ACC112 (cell line): Measurements from ENCODE around the gene TMEM187.
A peak's percentile ranks its signal among the peaks of the same experiment; 100 is the strongest.

Experiments
- H2AFZ ChIP-seq: fragments of 200-600 bp; sonication (generic); one replicate; pipeline ENCODE4 v1.6.0; 2017; ENCODE audit warnings: antibody characterized with exemption, low read length; ENCODE audit not compliant: unreplicated experiment
- H3K27ac ChIP-seq: fragments of 200-600 bp; sonication (generic); 2 replicates; pipeline ENCODE4 v1.5.1; 2014; ENCODE audit warnings: low read depth, mild to moderate bottlenecking, antibody characterized with exemption, low read length, moderate library complexity
- H3K27me3 ChIP-seq: fragments of 200-600 bp; sonication (generic); 2 replicates; pipeline ENCODE4 v1.6.1; 2014; ENCODE audit warnings: mild to moderate bottlenecking, antibody characterized with exemption, low read length, moderate library complexity, mixed read lengths; ENCODE audit not compliant: insufficient read depth
- H3K36me3 ChIP-seq: fragments of 200-600 bp; sonication (generic); 2 replicates; pipeline ENCODE4 v1.6.1; 2016; ENCODE audit warnings: mild to moderate bottlenecking, antibody characterized with exemption, low read length, moderate library complexity, mixed read lengths; ENCODE audit not compliant: insufficient read depth
- H3K4me1 ChIP-seq: fragments of 200-600 bp; sonication (generic); one replicate; pipeline ENCODE4 v1.6.1; 2016; ENCODE audit warnings: low read length, mixed read lengths; ENCODE audit not compliant: insufficient read depth, unreplicated experiment, control insufficient read depth
- H3K4me3 ChIP-seq: fragments of 200-600 bp; sonication (generic); 2 replicates; pipeline ENCODE4 v1.5.1; 2014; ENCODE audit warnings: mild to moderate bottlenecking, low read depth, low read length
- H3K79me2 ChIP-seq: fragments of 200-600 bp; sonication (generic); one replicate; pipeline ENCODE4 v1.6.0; 2016; ENCODE audit warnings: low read length; ENCODE audit not compliant: control insufficient read depth, unreplicated experiment, insufficient read depth

The TMEM187 gene

GRCh38 chrX:153957224-153957623 is 15.3 kb upstream of the TMEM187 start:
- Histone ChIP-seq H3K27ac (no peak overlapping the region), H3K79me2 (no peaks in the 10 kb centered on the region), H3K36me3 (no peaks in the 10 kb centered on the region), H3K4me1 (no peaks in the 10 kb centered on the region), H2AFZ (no peak overlapping the region), H3K4me3 (no peak overlapping the region), H3K27me3 (no peaks in the 10 kb centered on the region)

- Histone ChIP-seq H3K4me3 (no peak overlapping the region), H3K79me2 (no peaks in the 10 kb centered on the region), H3K27me3 (no peaks in the 10 kb centered on the region), H3K4me1 (no peaks in the 10 kb centered on the region), H3K27ac (no peak overlapping the region), H2AFZ (no peak overlapping the region), H3K36me3 (no peaks in the 10 kb centered on the region)
Observed at GRCh38 chrX:153958605-153959004, 13.9 kb upstream of the TMEM187 start.

DNA sequence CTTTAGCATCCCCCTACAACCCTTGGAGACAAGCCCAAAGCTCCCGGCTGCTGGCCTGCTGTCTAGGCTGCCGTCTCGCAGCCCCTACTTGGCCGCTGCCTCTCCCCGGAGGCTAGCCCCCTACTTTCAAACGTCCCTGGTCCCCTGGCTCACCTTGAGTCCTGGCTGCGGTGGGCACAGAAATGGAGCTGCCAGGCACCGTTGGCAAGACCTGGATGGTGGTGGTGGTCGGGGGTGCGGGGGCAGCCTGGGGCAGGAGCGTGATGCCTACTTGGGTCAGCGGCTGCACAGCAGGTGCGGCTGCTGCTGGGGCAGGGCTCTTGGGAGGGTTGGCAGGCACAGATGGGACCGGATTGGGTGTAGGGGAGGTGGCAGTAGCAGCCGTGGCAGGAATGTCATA is 12.9 kb upstream of the TMEM187 start:
- no peaks in the 10 kb centered on the region for H3K36me3 ChIP-seq
- peaks cover 8% of the 10 kb centered on the region for H3K79me2 ChIP-seq

GRCh38 chrX:153960077-153960476 is 12.5 kb upstream of the TMEM187 start:
- no peaks in the 10 kb centered on the region for H3K36me3 ChIP-seq

More for the DNA sequence above, 12.9 kb upstream of the TMEM187 start:
- Histone ChIP-seq H2AFZ (no peak overlapping the region), H3K27me3 (no peaks in the 10 kb centered on the region), H3K27ac (no peak overlapping the region), H3K4me1 (no peaks in the 10 kb centered on the region), H3K4me3 (no peak overlapping the region)

GRCh38 chrX:153960786-153961185 is 11.8 kb upstream of the TMEM187 start:
- H3K36me3 ChIP-seq = no peaks in the 10 kb centered on the region
- H2AFZ ChIP-seq = no peak overlapping the region
- H3K27ac ChIP-seq = no peak overlapping the region
- no peak overlapping the region for H3K4me3 ChIP-seq
- H3K79me2 ChIP-seq = peaks cover 20% of the 10 kb centered on the region
- H3K27me3 ChIP-seq = no peaks in the 10 kb centered on the region
- no peaks in the 10 kb centered on the region for H3K4me1 ChIP-seq

More at GRCh38 chrX:153960077-153960476, 12.5 kb upstream of the TMEM187 start:
- Histone ChIP-seq H3K4me1 (no peaks in the 10 kb centered on the region), H3K79me2 (peaks cover 13% of the 10 kb centered on the region), H3K27me3 (no peaks in the 10 kb centered on the region), H3K27ac (no peak overlapping the region), H2AFZ (no peak overlapping the region), H3K4me3 (no peak overlapping the region)

DNA sequence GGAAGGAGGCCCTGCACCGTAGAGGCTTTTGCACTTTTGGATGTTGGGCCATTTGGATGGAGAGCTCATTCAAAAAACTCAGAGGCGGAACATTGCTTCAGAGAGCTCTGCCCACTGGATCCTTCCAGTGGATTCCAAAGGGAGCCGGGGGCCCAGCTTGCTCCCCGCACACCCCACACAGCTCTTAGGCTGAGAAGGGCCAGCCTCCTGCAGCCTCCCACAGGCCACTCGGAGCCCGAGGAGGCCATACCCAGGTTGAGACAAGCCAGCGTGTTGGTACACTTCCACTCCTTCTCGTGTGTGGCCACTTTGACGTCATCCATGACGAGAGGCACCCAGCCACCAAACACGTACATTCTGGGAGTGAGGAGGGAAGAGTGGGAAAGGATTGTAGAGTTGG is 11.3 kb upstream of the TMEM187 start:
- no peaks in the 10 kb centered on the region for H3K4me1 ChIP-seq
- H3K79me2 ChIP-seq = peaks cover 25% of the 10 kb centered on the region
- no peak overlapping the region for H2AFZ ChIP-seq
- H3K27me3 ChIP-seq = no peaks in the 10 kb centered on the region
- H3K27ac ChIP-seq = no peak overlapping the region
- H3K4me3 ChIP-seq = no peak overlapping the region
- no peaks in the 10 kb centered on the region for H3K36me3 ChIP-seq

DNA sequence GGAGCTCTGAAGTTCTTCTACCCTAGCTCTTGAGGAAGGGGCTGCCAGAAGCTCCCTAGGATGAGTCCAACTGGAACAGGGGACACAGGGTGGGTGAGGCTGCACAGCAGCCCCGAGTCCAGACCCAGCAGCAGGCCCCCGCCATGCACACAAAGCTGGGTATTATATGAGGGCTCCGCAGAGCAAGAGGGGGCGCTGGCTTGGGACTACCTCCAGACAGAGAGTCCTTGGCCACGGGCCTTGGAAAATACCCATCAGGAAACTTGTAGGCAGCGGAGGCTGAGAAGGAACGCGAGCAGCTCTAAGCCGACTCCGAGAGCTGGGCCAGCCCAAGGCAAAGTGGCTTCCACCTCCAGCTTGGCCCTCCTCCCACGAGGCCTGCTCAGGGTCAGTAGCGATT is 9.0 kb upstream of the TMEM187 start:
- Histone ChIP-seq H3K79me2 (peaks cover 47% of the 10 kb centered on the region), H2AFZ (no peak overlapping the region), H3K27me3 (no peaks in the 10 kb centered on the region), H3K36me3 (no peaks in the 10 kb centered on the region), H3K27ac (no peak overlapping the region), H3K4me3 (no peak overlapping the region), H3K4me1 (peaks cover 18% of the 10 kb centered on the region)

DNA sequence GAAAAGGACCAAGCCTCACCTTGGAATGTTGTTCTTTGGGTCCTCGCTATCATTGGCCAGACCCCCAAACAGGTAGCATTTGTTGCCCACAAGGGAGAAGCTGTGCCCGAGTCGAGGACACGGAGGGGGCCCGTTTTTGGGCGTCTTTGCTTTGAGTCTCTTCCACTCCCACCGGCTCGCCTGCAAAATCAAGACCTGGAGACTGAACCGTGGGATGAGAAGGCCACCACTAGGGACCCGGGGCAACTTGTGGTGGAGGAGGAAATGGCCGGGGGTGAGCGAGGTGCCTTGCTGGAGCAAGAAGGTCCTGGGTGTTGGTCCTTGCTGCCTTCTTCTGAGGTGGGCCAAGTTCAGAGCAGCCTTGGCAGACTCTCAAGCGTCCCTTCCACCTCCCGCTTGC is 8.4 kb upstream of the TMEM187 start:
- no peaks in the 10 kb centered on the region for H3K27me3 ChIP-seq
- peaks cover 19% of the 10 kb centered on the region for H3K4me1 ChIP-seq
- H2AFZ ChIP-seq = no peak overlapping the region
- no peak overlapping the region for H3K4me3 ChIP-seq
- H3K27ac ChIP-seq = no peak overlapping the region
- no peaks in the 10 kb centered on the region for H3K36me3 ChIP-seq
- H3K79me2 ChIP-seq = peaks cover 53% of the 10 kb centered on the region

DNA sequence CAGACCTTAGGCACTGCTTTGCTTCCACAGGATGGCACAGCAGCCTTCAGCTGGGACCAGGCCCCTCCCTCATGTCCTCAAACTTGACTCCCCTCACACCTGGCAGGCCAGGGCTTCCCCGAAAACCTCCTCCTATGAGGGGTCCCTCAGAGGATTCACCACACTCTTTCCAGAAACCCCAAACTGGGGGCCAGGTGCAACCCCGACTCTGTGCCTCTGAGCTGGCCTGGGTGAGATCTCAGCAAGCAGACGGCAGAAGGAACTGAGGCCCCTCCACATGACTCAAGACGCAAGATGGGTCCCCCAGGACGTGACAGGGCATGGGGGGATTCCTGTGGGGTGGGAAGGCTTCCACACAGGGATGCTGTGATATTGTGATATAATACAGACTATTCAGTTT is 7.1 kb upstream of the TMEM187 start:
- Histone ChIP-seq H3K79me2 (peaks cover 61% of the 10 kb centered on the region), H3K27me3 (no peaks in the 10 kb centered on the region), H3K4me3 (no peak overlapping the region), H3K36me3 (no peaks in the 10 kb centered on the region), H2AFZ (no peak overlapping the region), H3K4me1 (peaks cover 19% of the 10 kb centered on the region), H3K27ac (no peak overlapping the region)

DNA sequence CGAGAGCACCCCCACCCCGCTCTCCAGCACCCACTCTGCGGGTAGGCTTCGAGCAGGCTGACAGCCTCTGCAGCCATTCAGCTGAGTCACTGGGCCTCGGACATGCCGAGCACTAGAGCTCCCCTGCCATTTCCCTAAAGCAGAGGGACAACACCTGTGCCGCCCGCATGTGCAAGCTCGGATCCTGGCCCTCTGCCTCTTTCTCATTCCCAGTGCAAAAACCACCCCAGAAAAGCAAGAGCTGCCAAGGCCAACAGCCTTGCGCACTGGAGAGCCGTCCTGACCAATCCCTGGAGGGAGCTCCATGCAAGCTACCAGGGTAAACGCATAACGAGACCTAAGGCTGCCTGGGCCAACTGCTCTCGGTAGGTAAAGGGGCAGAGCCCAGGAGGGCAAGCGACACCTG is 6.3 kb upstream of the TMEM187 start:
- no peak overlapping the region for H3K27ac ChIP-seq
- H3K27me3 ChIP-seq = no peaks in the 10 kb centered on the region
- no peak overlapping the region for H2AFZ ChIP-seq
- H3K4me1 ChIP-seq = peaks cover 19% of the 10 kb centered on the region
- no peaks in the 10 kb centered on the region for H3K36me3 ChIP-seq
- peaks cover 63% of the 10 kb centered on the region for H3K79me2 ChIP-seq
- H3K4me3 ChIP-seq = no peak overlapping the region

DNA sequence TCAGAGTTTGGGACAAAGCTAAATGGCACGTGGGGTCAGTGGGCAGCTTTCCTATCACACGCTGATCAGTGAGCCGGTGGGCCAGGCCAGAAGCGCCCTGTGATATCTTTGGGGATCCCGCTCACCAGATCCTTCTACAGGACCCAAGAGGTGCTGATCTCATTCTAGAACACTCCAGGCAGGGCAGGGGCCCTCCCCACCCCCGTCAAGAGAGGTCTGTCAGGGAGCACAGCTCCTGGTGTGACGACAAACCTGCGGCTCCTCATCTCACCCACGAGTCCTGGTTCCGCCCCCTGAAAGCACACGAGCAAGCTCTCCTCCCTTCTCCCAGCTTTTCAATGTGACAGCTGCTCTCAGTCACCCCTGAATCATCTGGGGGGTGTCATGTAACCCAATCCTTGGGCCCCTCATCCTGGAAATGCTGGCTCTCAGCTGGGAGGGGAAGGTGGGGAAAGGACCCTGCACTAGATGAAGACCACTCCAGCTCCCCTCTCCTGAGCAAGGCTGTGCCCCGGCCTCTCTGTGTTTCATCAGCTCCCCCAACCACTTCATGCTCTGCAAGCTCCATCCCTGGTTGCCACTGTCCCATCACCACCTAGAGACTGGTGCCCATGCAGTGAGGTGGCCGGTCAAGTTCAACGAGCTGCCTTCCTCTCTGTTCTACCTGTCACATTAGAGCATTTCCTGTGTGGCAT is 5.6 kb upstream of the TMEM187 start:
- Histone ChIP-seq H3K36me3 (no peaks in the 10 kb centered on the region), H3K79me2 (peaks cover 63% of the 10 kb centered on the region), H3K27me3 (no peaks in the 10 kb centered on the region), H3K4me3 (0 out of 2 replicates have a peak overlapping the region, but pooled peaks have one; percentile 87), H3K27ac (no peak overlapping the region), H2AFZ (no peak overlapping the region), H3K4me1 (peaks cover 19% of the 10 kb centered on the region)
